Upper lobe of left lung (tissue), 6 donors: ENCODE results near the gene CDK6. TPM values are rescaled to one million over a fixed set of nuclear protein-coding genes. Genes with fewer than 3 reads are reported as not detected.

Experiments
- ATAC-seq, 2 donors: fragments of 200-7000 bp; cut with Tn5 transposase; one replicate each; pipeline ENCODE4 v1.9.1; 2022; ENCODE audit warnings: mild to moderate bottlenecking in 2 of 2, moderate library complexity in 2 of 2; ENCODE audit not compliant: low FRiP score in 2 of 2
- DNase-seq, 2 donors: peaks; one replicate each; pipeline ENCODE4 v3.0.0-alpha.2; 2019 to 2020
- H3K27ac ChIP-seq, 4 donors: fragments of 200-600 bp; sonication (generic); one replicate each; pipeline ENCODE4 v1.5.1; 2016 to 2019
- H3K27me3 ChIP-seq, 4 donors: fragments of 200-600 bp; sonication (generic); one replicate each; pipeline ENCODE4 v1.5.1; 2017 to 2019
- H3K36me3 ChIP-seq, 4 donors: fragments of 200-600 bp; sonication (generic); one replicate each; pipeline ENCODE4 v1.5.1; 2016 to 2019
- H3K4me1 ChIP-seq, 4 donors: fragments of 200-600 bp; sonication (generic); one replicate each; pipeline ENCODE4 v1.5.1; 2018 to 2019
- H3K4me3 ChIP-seq, 4 donors: fragments of 200-600 bp; sonication (generic); one replicate each; pipeline ENCODE4 v1.5.1; 2017 to 2019; ENCODE audit warnings: mild to moderate bottlenecking in 2 of 4, moderate library complexity in 1 of 4
- H3K9me3 ChIP-seq, 4 donors: fragments of 200-600 bp; sonication (generic); one replicate each; pipeline ENCODE4 v1.5.1; 2018 to 2019
- CTCF ChIP-seq, 6 experiments: fragments of 450-650 bp in 4 of 6; fragments of 200-600 bp in 2 of 6; sonication (generic) in 2 of 6; IDR thresholded peaks; one replicate each; pipeline ENCODE4 v1.5.1; 2016 to 2019; ENCODE audit warnings: antibody characterized with exemption in 6 of 6
- EP300 ChIP-seq, 4 donors: sonication (generic); formaldehyde crosslinking; IDR thresholded peaks; one replicate each; pipeline ENCODE4 v1.5.1; 2017; ENCODE audit warnings: antibody characterized with exemption in 4 of 4, control low read depth in 2 of 4
- POLR2A ChIP-seq, 4 donors: fragments of 450-650 bp; IDR thresholded peaks; one replicate each; pipeline ENCODE4 v1.5.1; 2016 to 2017; ENCODE audit warnings: antibody characterized with exemption in 4 of 4, mild to moderate bottlenecking in 2 of 4
- POLR2AphosphoS5 ChIP-seq, 2 donors: sonication (generic); formaldehyde crosslinking; IDR thresholded peaks; one replicate each; pipeline ENCODE4 v1.5.1; 2017; ENCODE audit warnings: antibody characterized with exemption in 2 of 2
- WGBS, 2 donors: methylation state at CpG; one replicate each; pipeline ENCODE4 v1.1.5; 2017 to 2018; 5-methylcytosine and 5-hydroxymethylcytosine counted together
- total RNA-seq, 6 donors: library from RNA; depleted of rRNA in 4 of 6; stranded (reverse); fragments of >200 nt in 4 of 6; gene quantifications; one replicate each; pipeline versions ENCODE4 v1.1.0 to v1.2.1, GENCODE V29; 2016 to 2021
- donor health status: DM: no; HTN: no; CAD: no; lungs with moderate emphysema.
- donor health status: DM: no; HTN: yes; CAD: no; lungs with severe emphysema.

CDK6 gene
- total RNA-seq, 6 donors from 2014 or later = 15.7 to 26.9 (median 19.9) TPM

- ATAC-seq (peak in 1 of 2 donors; percentile 51), DNase-seq (no peak)
- no peak overlapping the region for H3K27ac ChIP-seq
- H3K4me1 ChIP-seq = peaks cover 16 to 25% (median 17%) of the 10 kb centered on the region in 4 donors
- no peaks in the 10 kb centered on the region for H3K9me3 ChIP-seq
- no peaks in the 10 kb centered on the region for H3K27me3 ChIP-seq
- H3K36me3 ChIP-seq = no peaks in the 10 kb centered on the region
- 20 to 25% methylated on average over 1 of the region's 1 CpG for WGBS, 2 donors
- no peak overlapping the region for H3K4me3 ChIP-seq
- no peak for TF ChIP-seq CTCF (IDR thresholded peaks at IDR 0.05)
- TF ChIP-seq POLR2AphosphoS5 (IDR thresholded peaks at IDR 0.05) = no peak
- TF ChIP-seq EP300 (IDR thresholded peaks at IDR 0.05) = no peak
- TF ChIP-seq POLR2A (IDR thresholded peaks at IDR 0.05) = no peak
Observed at GRCh38 chr7:92798517-92799249, 37.7 kb downstream of the CDK6 start.

GRCh38 chr7:92797693-92798092, 38.7 kb downstream of the CDK6 start:
- TF ChIP-seq CTCF (IDR thresholded peaks at IDR 0.05) (no peak), POLR2AphosphoS5 (IDR thresholded peaks at IDR 0.05) (no peak), EP300 (IDR thresholded peaks at IDR 0.05) (no peak), POLR2A (IDR thresholded peaks at IDR 0.05) (no peak)
- no peaks in the 10 kb centered on the region for H3K36me3 ChIP-seq

DNA sequence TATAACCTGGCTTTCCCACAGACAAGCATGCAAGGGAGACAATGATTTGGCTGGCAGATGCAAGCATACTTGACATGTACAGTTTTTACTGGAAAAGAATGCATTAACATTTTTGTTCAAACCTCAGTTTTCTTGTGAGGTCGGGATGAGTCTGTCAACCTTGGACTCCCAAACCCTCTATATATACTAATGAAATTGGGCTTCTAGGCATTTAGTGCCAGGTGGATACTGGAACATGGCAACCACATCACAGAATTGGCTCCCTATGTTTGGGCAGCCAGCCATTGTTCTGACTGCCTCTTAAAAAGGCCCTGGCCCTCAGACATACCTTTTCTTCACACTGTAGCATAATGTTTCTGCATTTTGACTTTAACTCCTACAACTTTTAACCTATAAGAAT, 39.1 kb downstream of the CDK6 start:
- no peaks in the 10 kb centered on the region for H3K9me3 ChIP-seq
- no peak for ATAC-seq
- 79 to 94% methylated on average over 1 of the region's 1 CpG for WGBS, 2 donors
- H3K36me3 ChIP-seq = no peaks in the 10 kb centered on the region
- H3K27ac ChIP-seq = no peak overlapping the region
- no peaks in the 10 kb centered on the region for H3K27me3 ChIP-seq
- no peak overlapping the region for H3K4me3 ChIP-seq
- TF ChIP-seq EP300 (IDR thresholded peaks at IDR 0.05) (no peak), POLR2A (IDR thresholded peaks at IDR 0.05) (no peak), CTCF (IDR thresholded peaks at IDR 0.05) (no peak), POLR2AphosphoS5 (IDR thresholded peaks at IDR 0.05) (no peak)
- DNase-seq = no peak
- peaks cover 16 to 25% (median 20%) of the 10 kb centered on the region in 4 donors for H3K4me1 ChIP-seq

More at GRCh38 chr7:92797693-92798092, 38.7 kb downstream of the CDK6 start:
- no peak for DNase-seq
- no peaks in the 10 kb centered on the region for H3K27me3 ChIP-seq
- no peak overlapping the region for H3K4me3 ChIP-seq
- H3K4me1 ChIP-seq = peaks cover 16 to 25% (median 20%) of the 10 kb centered on the region in 4 donors
- H3K9me3 ChIP-seq = no peaks in the 10 kb centered on the region
- no peak for ATAC-seq
- no peak overlapping the region for H3K27ac ChIP-seq
- 39 to 40% methylated on average over 4 of the region's 4 CpGs for WGBS, 2 donors

DNA sequence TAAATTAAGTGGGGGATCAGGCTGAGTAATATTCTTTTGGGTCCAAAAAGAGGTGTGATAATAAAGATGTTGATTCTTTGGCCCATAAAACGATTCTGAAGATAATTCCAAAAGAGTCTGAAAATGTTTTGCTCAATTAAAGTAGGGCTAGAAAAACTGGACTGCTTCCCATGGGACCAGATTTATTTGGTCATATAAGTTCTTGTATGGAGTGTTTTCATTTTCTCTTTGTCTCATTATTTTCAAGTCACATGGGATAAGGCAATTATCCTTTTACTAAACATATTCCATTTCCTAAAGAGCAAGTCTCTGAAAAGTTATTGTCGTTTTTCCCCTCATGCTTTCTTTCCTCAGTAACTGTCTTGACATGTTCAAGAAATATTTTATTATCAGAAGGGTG, 41.5 kb downstream of the CDK6 start:
- no peaks in the 10 kb centered on the region for H3K36me3 ChIP-seq
- H3K9me3 ChIP-seq = no peaks in the 10 kb centered on the region
- ATAC-seq (no peak), DNase-seq (no peak)
- H3K27ac ChIP-seq = no peak overlapping the region
- WGBS, 2 donors = 59% methylated on average over 2 of the region's 2 CpGs
- peaks cover 19 to 25% (median 21%) of the 10 kb centered on the region in 4 donors for H3K4me1 ChIP-seq
- no peaks in the 10 kb centered on the region for H3K27me3 ChIP-seq
- TF ChIP-seq EP300 (IDR thresholded peaks at IDR 0.05) = no peak
- TF ChIP-seq CTCF (IDR thresholded peaks at IDR 0.05) = no peak
- no peak for TF ChIP-seq POLR2A (IDR thresholded peaks at IDR 0.05)
- no peak for TF ChIP-seq POLR2AphosphoS5 (IDR thresholded peaks at IDR 0.05)
- H3K4me3 ChIP-seq = no peak overlapping the region

GRCh38 chr7:92794391-92794790, 42.0 kb downstream of the CDK6 start:
- 75 to 81% methylated on average over 4 of the region's 4 CpGs for WGBS, 2 donors
- Histone ChIP-seq H3K9me3 (no peaks in the 10 kb centered on the region), H3K27me3 (no peaks in the 10 kb centered on the region), H3K4me3 (no peak overlapping the region), H3K36me3 (no peaks in the 10 kb centered on the region), H3K4me1 (peaks cover 19 to 22% (median 20%) of the 10 kb centered on the region in 4 donors), H3K27ac (no peak overlapping the region)
- TF ChIP-seq POLR2AphosphoS5 (IDR thresholded peaks at IDR 0.05) (no peak), CTCF (IDR thresholded peaks at IDR 0.05) (no peak), EP300 (IDR thresholded peaks at IDR 0.05) (no peak)
- ATAC-seq (no peak), DNase-seq (no peak)
